Prostate gland (tissue), 2 donors: Measurements from ENCODE around the gene FASN. TPM values are rescaled to one million over a fixed set of nuclear protein-coding genes. Genes with fewer than 3 reads are reported as not detected.

Experiments used
- DNase-seq: peaks from one replicate; pipeline ENCODE4 v3.0.0-alpha.2; 2019; ENCODE audit warnings: low spot score
- H3K27ac ChIP-seq, 2 donors: fragments of 200-600 bp; sonication (generic); 2 replicates each; pipeline ENCODE4 v1.5.1; 2017 to 2019
- H3K27me3 ChIP-seq: fragments of 200-600 bp; sonication (generic); replicated peaks from 2 replicates; pipeline ENCODE4 v1.5.1; 2019; ENCODE audit not compliant: insufficient read depth
- H3K36me3 ChIP-seq, 2 donors: fragments of 200-600 bp; sonication (generic); 1 replicate in 1 of 2; 2 replicates in 1 of 2; pipeline versions ENCODE4 v1.5.1 to v1.8.1; 2017 to 2019
- H3K4me1 ChIP-seq: fragments of 200-600 bp; sonication (generic); replicated peaks from 2 replicates; pipeline ENCODE4 v1.5.1; 2019
- H3K4me3 ChIP-seq, 2 donors: fragments of 200-600 bp; sonication (generic); 2 replicates each; pipeline ENCODE4 v1.5.1; 2017 to 2019
- H3K9me3 ChIP-seq: fragments of 200-600 bp; sonication (generic); 2 replicates; pipeline ENCODE4 v1.5.1; 2017
- POLR2A ChIP-seq: fragments of 450-650 bp; IDR thresholded peaks from one replicate; pipeline ENCODE4 v1.6.1; 2016; ENCODE audit warnings: antibody characterized with exemption, mild to moderate bottlenecking
- POLR2AphosphoS5 ChIP-seq: sonication (generic); formaldehyde crosslinking; IDR thresholded peaks from one replicate; pipeline ENCODE4 v1.6.1; 2017; ENCODE audit warnings: antibody characterized with exemption
- WGBS: methylation state at CpG from one replicate; pipeline ENCODE4 v1.1.5; 2018; 5-methylcytosine and 5-hydroxymethylcytosine counted together
- intact Hi-C: fragments of 100-400 bp; cut with DNase I; formaldehyde crosslinking; loops from one replicate; pipeline ENCODE4 v1.14.2; 2022
- total RNA-seq, 2 donors: library from RNA; depleted of rRNA; stranded (reverse); fragments of >200 nt; gene quantifications; one replicate each; pipeline ENCODE4 v1.1.0, GENCODE V29; 2016
- TF ChIP-seq, protein P1 (sequence below), 4 experiments: fragments of 200-600 bp in 2 of 4; fragments of 450-650 bp in 2 of 4; sonication (generic) in 2 of 4; IDR thresholded peaks; 1 replicate in 3 of 4; 2 replicates in 1 of 4; pipeline ENCODE4 v1.5.1; 2016 to 2019; ENCODE audit warnings: antibody characterized with exemption in 4 of 4, mild to moderate bottlenecking in 2 of 4, moderate library complexity in 2 of 4

Gene FASN
- total RNA-seq, 2 donors from 2014 or later: 192 to 388 TPM

DNA sequence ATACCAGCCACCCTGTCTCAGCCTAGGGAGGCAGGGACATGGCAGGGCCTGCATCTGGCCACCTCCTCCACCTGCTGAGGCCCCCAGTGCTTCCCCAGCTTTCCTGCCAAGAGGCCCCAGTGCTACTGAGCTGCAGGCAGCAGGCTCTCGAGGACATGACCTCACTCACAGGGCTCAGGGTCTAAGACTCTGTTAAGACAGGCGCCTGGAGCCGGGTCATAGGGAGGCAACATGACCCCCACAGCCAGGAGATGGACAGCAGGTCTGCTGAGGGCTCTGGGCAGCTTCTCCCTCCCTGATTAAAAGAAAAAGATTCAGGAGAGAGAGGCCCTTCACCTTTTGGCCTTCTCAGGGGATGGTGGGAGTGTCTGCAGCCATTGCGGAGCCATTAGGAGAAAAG, 23.2 kb upstream of the FASN start:
- no peak overlapping the region for H3K27ac ChIP-seq
- intact Hi-C loops: no loop called here
- DNase-seq: no peak
- H3K9me3 ChIP-seq: no peaks in the 10 kb centered on the region
- no peaks in the 10 kb centered on the region for H3K36me3 ChIP-seq
- no peak for TF ChIP-seq POLR2A
- TF ChIP-seq, protein P1, sequence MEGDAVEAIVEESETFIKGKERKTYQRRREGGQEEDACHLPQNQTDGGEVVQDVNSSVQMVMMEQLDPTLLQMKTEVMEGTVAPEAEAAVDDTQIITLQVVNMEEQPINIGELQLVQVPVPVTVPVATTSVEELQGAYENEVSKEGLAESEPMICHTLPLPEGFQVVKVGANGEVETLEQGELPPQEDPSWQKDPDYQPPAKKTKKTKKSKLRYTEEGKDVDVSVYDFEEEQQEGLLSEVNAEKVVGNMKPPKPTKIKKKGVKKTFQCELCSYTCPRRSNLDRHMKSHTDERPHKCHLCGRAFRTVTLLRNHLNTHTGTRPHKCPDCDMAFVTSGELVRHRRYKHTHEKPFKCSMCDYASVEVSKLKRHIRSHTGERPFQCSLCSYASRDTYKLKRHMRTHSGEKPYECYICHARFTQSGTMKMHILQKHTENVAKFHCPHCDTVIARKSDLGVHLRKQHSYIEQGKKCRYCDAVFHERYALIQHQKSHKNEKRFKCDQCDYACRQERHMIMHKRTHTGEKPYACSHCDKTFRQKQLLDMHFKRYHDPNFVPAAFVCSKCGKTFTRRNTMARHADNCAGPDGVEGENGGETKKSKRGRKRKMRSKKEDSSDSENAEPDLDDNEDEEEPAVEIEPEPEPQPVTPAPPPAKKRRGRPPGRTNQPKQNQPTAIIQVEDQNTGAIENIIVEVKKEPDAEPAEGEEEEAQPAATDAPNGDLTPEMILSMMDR (IDR thresholded peaks at IDR 0.05): no peak
- TF ChIP-seq POLR2AphosphoS5: no peak
- WGBS: 86% methylated on average over 4 of the region's 4 CpGs
- no peaks in the 10 kb centered on the region for H3K4me1 ChIP-seq
- no peaks in the 10 kb centered on the region for H3K27me3 ChIP-seq
- H3K4me3 ChIP-seq: no peak overlapping the region

DNA sequence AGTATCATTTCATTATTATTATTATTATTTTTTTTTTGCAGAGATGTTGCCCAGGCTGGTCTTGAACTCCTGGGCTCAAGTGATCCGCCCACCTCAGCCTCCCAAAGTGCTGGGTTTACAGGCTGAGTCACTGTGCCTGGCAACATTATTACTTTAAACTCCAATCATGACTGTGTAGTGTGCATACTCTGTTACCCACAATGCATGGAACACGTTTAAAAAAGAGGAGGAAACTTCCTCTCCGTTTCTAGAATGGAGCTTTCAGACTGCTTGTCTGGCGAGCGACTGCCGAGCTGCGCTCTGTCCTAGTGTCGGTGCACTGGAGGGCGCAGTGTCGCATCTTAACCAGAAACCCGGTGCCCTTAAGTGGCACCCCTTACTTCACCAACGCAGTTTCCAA, 22.1 kb upstream of the FASN start:
- no peaks in the 10 kb centered on the region for H3K27me3 ChIP-seq
- no peaks in the 10 kb centered on the region for H3K9me3 ChIP-seq
- no peaks in the 10 kb centered on the region for H3K4me1 ChIP-seq
- intact Hi-C loops: no loop called here
- WGBS: 79% methylated on average over 12 of the region's 12 CpGs
- no peak overlapping the region for H3K4me3 ChIP-seq
- H3K27ac ChIP-seq: no peak overlapping the region
- no peak for DNase-seq
- TF ChIP-seq POLR2A (no peak), POLR2AphosphoS5 (no peak)
- TF ChIP-seq, protein P1 (IDR thresholded peaks at IDR 0.05): no peak
- H3K36me3 ChIP-seq: no peaks in the 10 kb centered on the region

DNA sequence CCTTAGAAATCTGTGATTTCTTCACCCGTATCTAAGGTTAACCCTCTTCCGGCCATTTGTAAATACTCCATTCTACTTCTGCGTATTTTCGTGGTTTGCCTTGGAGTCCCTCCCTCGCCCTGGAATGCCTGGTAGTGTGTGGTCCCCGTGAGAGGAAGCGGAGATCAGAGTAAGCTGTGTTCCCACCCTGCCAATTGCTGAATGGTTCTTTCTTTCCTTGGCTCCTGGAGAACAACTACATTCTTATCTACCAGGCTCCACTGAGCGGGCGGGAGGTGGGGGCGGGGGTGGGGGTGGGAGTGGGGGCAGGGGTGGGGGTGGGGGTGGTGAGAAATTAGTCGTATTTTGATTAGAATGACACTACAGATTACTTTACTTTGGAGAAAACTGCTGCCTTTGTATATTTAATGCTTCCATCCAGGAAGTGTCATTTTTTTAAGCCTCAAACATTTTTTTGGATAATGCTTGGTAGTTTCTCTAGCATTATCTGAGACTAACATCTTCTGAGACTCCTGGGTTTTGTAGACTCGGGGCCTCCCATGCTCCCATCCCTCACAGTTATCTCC, 20.9 kb upstream of the FASN start:
- Histone ChIP-seq H3K4me3 (no peak overlapping the region), H3K4me1 (peaks cover 9% of the 10 kb centered on the region), H3K27me3 (no peaks in the 10 kb centered on the region), H3K9me3 (no peaks in the 10 kb centered on the region), H3K36me3 (no peaks in the 10 kb centered on the region), H3K27ac (no peak overlapping the region)
- no peak for TF ChIP-seq POLR2AphosphoS5
- DNase-seq: no peak
- intact Hi-C loops: no loop called here
- WGBS: 41% methylated on average over 12 of the region's 12 CpGs

DNA sequence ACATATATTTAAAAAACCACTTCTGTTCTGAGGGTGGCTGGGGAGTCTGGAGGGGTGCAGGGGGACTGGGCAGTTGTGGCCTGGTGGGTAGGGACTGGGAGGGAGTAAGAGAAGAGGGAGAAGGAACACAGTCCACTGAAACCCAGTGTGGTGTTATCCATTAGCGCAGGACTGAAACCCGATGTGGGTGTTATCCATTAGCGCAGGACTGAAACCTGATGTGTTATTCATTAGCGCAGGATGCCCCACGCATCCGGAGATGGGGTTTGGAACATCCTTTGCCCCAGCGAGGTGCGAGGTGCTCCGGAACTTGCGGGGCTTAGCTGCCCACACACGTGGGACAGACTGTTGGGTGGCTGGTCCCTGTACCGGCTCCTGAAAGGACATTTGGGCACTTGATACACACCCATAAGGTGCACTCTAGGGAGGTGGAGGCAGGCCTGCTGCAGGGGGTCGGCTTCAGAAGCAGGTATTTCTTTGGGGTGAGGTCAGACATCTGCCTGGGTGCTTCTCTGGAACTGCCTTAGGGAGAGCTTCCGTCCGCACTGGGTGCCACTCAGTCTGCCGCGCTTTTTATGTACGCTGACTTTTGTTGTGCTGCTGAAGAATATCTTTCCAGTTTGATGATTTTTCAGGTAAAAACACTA, 20.3 kb upstream of the FASN start:
- no peak for DNase-seq
- Histone ChIP-seq H3K4me3 (no peak overlapping the region), H3K4me1 (peaks cover 13% of the 10 kb centered on the region), H3K27me3 (no peaks in the 10 kb centered on the region), H3K27ac (no peak overlapping the region), H3K9me3 (no peaks in the 10 kb centered on the region), H3K36me3 (no peaks in the 10 kb centered on the region)
- no peak for TF ChIP-seq POLR2AphosphoS5
- no peak for TF ChIP-seq POLR2A
- TF ChIP-seq, protein P1 (IDR thresholded peaks at IDR 0.05): no peak
- intact Hi-C loops: no loop called here
- WGBS: 70% methylated on average over 18 of the region's 18 CpGs

DNA sequence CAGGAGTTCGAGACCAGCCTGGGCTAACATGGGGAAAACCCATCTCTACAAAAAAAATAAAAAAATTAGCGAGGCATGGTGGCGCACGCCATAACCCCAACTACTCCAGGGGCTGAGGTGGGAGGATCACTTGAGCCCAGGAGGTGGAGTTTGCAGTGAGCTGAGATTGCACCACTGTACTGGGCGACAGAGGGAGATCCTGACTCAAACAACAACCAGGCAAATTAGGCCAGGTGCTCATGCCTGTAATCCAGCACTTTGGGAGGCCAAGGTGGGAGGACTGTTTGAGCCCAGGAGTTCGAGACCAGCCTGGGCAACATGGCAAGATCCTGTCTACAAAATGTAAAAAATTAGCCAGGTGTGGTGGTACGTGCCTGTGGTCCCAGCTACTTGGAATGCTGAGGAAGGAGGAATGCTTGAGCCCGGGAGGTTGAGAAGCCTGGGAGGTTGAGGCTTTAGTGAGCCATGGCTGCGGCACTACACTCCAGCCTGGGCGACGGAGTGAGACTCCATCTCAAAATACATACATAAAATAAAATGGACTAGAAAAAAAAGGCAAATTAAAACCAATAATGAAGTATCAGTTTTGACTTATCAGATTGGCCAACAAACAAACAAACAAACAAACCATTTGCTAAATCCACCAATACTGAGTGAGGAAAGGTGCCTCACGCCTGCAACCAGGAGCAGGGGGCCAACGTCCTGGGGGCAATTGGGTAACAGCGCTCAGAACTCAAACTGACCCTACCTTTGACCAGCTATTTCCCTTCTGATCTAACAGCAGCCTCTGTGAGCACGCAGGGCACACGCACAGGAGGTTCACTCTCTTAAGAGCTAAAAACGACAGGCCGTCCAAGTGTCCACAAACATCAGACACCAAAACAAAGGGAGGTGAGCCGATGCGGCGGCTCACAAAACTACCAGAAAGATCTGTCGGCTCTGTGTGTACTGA, 19.4 kb upstream of the FASN start:
- 83% methylated on average over 22 of the region's 22 CpGs for WGBS
- peaks cover 13% of the 10 kb centered on the region for H3K4me1 ChIP-seq
- H3K9me3 ChIP-seq: no peaks in the 10 kb centered on the region
- no peak overlapping the region for H3K4me3 ChIP-seq
- intact Hi-C loops: no loop called here
- no peak overlapping the region for H3K27ac ChIP-seq
- no peak for DNase-seq
- no peak for TF ChIP-seq POLR2AphosphoS5
- TF ChIP-seq, protein P1 (IDR thresholded peaks at IDR 0.05): no peak
- TF ChIP-seq POLR2A: no peak
- H3K27me3 ChIP-seq: no peaks in the 10 kb centered on the region
- H3K36me3 ChIP-seq: no peaks in the 10 kb centered on the region
